K562 (cell line): ENCODE data around the gene RRAD. TPM values are rescaled to one million over a fixed set of nuclear protein-coding genes. Genes with fewer than 3 reads are reported as not detected.

ENCODE experiments used
- ATAC-seq: fragments of 200-7000 bp; cut with Tn5 transposase; 3 replicates; pipeline ENCODE4 v1.9.1; 2020; ENCODE audit warnings: moderate library complexity
- BruUV-seq: library from RNA; stranded (reverse); fragments of 400-500 nt; replicated peaks from 2 replicates; lab custom pipeline; 2021; lab: Mats Ljungman, UMichigan
- CTCF ChIA-PET: fragments of 300-600 bp; formaldehyde crosslinking; extraction: SDS; loops from one replicate; lab custom pipeline; 2021; ENCODE audit warnings: low intra/inter-chr PET ratio; lab: Yijun Ruan, JAX
- POLR2A ChIA-PET: fragments of 300-600, 350-650 bp; sonication (Branson Sonifier 250); formaldehyde crosslinking; extraction: SDS; loops from one replicate; lab custom pipeline; 2021; ENCODE audit warnings: antibody characterized with exemption, inconsistent platforms; lab: Yijun Ruan, JAX
- DNase-seq, 4 experiments: peaks; one replicate each; pipeline versions ENCODE4 v3.0.0 to v3.0.0-alpha.2; 2011 to 2018; ENCODE audit warnings: low spot score in 3 of 4, mixed read lengths in 3 of 4; ENCODE audit errors: extremely low read depth in 1 of 4
- FAIRE-seq: peaks from 2 replicates; lab custom pipeline; 2011; peaks lifted over from hg19 to GRCh38; lab: Jason Lieb, UNC
- H2AFZ ChIP-seq: 2 replicates; pipeline ENCODE4 v1.6.0; 2011; ENCODE audit warnings: low read depth, low read length, control low read depth, inconsistent platforms
- H3K27ac ChIP-seq: fragments of 200-600 bp; 3 replicates; pipeline ENCODE4 v1.8.0; 2011; ENCODE audit warnings: low read depth, mild to moderate bottlenecking, control low read depth, inconsistent platforms, low read length, moderate library complexity, mixed read lengths; ENCODE audit errors: extremely low read depth
- H3K27me3 ChIP-seq, 2 experiments: fragments of 300-600 bp in 1 of 2; 2 replicates in 1 of 2; 3 replicates in 1 of 2; pipeline versions ENCODE4 v1.6.0 to v1.8.0; 2011; ENCODE audit warnings: inconsistent platforms in 2 of 2, low read length in 2 of 2, mild to moderate bottlenecking in 1 of 2, mixed read lengths in 1 of 2, moderate library complexity in 1 of 2; ENCODE audit not compliant: control insufficient read depth in 2 of 2, insufficient read depth in 2 of 2
- H3K36me3 ChIP-seq: fragments of 300-600 bp; 3 replicates; pipeline ENCODE4 v1.8.0; 2011; ENCODE audit warnings: mild to moderate bottlenecking, low read length, inconsistent platforms; ENCODE audit not compliant: control insufficient read depth, insufficient read depth
- H3K4me1 ChIP-seq, 2 experiments: fragments of 200-600 bp in 1 of 2; replicated peaks in 1 of 2; 2 replicates in 1 of 2; 3 replicates in 1 of 2; pipeline versions ENCODE4 v1.5.1 to v1.8.0; 2011; ENCODE audit warnings: inconsistent platforms in 2 of 2, low read length in 2 of 2, mild to moderate bottlenecking in 1 of 2, mixed read lengths in 1 of 2, moderate library complexity in 1 of 2; ENCODE audit not compliant: control insufficient read depth in 2 of 2, insufficient read depth in 2 of 2
- H3K4me2 ChIP-seq: 2 replicates; pipeline ENCODE4 v1.6.1; 2011; ENCODE audit warnings: low read length, control low read depth, inconsistent platforms, mixed read lengths; ENCODE audit not compliant: insufficient read depth
- H3K4me3 ChIP-seq: fragments of 200-600 bp; sonication (generic), shearing (Covaris generic); 2 replicates; pipeline ENCODE4 v1.5.1; 2016; ENCODE audit warnings: control low read depth, inconsistent platforms
- H3K79me2 ChIP-seq: fragments of 200-600 bp; 3 replicates; pipeline ENCODE4 v1.8.0; 2011; ENCODE audit warnings: low read length, inconsistent platforms; ENCODE audit not compliant: control insufficient read depth, insufficient read depth
- H3K9ac ChIP-seq, 2 experiments: 2 replicates each; pipeline versions ENCODE4 v1.6.0 to v1.6.1; 2011; ENCODE audit warnings: low read depth in 2 of 2, low read length in 2 of 2, control low read depth in 1 of 2, inconsistent platforms in 1 of 2, mild to moderate bottlenecking in 1 of 2, mixed read lengths in 1 of 2; ENCODE audit not compliant: insufficient read depth in 1 of 2
- H3K9me1 ChIP-seq: one replicate; pipeline ENCODE4 v1.6.0; 2011; ENCODE audit warnings: inconsistent platforms, mild to moderate bottlenecking, low read length, moderate library complexity; ENCODE audit not compliant: control insufficient read depth, insufficient read depth
- H3K9me3 ChIP-seq: replicated peaks from 2 replicates; pipeline ENCODE4 v1.5.1; 2011; ENCODE audit warnings: low read depth, low read length, inconsistent platforms; ENCODE audit not compliant: control insufficient read depth, insufficient read depth
- H4K20me1 ChIP-seq: replicated peaks from 2 replicates; pipeline ENCODE4 v1.6.1; 2011; ENCODE audit warnings: low read length, inconsistent platforms, mixed read lengths; ENCODE audit not compliant: control insufficient read depth, insufficient read depth
- MCM2 ChIP-seq: fragments of 450-650 bp; IDR thresholded peaks from 2 replicates; pipeline ENCODE4 v1.6.1; 2017; ENCODE audit warnings: low read depth, mild to moderate bottlenecking
- WGBS: fragments of 100-300 bp; shearing (Covaris generic); methylation state at CpG from one replicate; pipeline ENCODE4 v1.1.6; 2016; ENCODE audit warnings: low coverage, mixed read lengths; ENCODE audit not compliant: insufficient coverage; ENCODE audit errors: missing lambda C conversion rate; 5-methylcytosine and 5-hydroxymethylcytosine counted together
- in situ Hi-C: fragments of 300-500 bp; cut with MboI; formaldehyde crosslinking; loops from 4 replicates; pipeline ENCODE4 v1.15.0; 2018; ENCODE audit warnings: inconsistent platforms, mixed read lengths
- intact Hi-C: fragments of 100-400 bp; cut with micrococcal nuclease; formaldehyde crosslinking; loops from 2 replicates; pipeline ENCODE4 v1.14.2; 2022
- polyA plus RNA-seq, 8 experiments: library from polyadenylated mRNA; depleted of rRNA in 4 of 8; stranded (reverse) in 5 of 8; unstranded in 3 of 8; fragments of >200 nt; fragmentation: Nextera tagmentation in 2 of 8; fragmentation: Illumina TruSeq in 1 of 8; extraction: Ambion mirVana in 2 of 8; extraction: Trizol in 1 of 8; gene quantifications; 2 replicates each; pipeline versions ENCODE4 v1.2.1 to v1.2.3, GENCODE V29; 2011 to 2014; ENCODE audit warnings: inconsistent platforms in 1 of 8, missing spikeins in 1 of 8
- total RNA-seq, 7 experiments: library from RNA; depleted of rRNA in 6 of 7; stranded (reverse); fragments of >200 nt in 6 of 7; fragmentation: Illumina TruSeq in 2 of 7; extraction: Trizol in 2 of 7; gene quantifications; 2 replicates each; pipeline versions ENCODE4 v1.2.1 to v1.2.3, GENCODE V29; 2011 to 2021; ENCODE audit warnings: low replicate concordance in 1 of 7

Gene RRAD
- total and polyA plus RNA-seq, 9 of the 15 experiments (the other 6 are each of a cell fraction or from before 2014, with no cell fraction given) = 0.09 to 0.20 (median 0.13) TPM; not detected in 5

DNA sequence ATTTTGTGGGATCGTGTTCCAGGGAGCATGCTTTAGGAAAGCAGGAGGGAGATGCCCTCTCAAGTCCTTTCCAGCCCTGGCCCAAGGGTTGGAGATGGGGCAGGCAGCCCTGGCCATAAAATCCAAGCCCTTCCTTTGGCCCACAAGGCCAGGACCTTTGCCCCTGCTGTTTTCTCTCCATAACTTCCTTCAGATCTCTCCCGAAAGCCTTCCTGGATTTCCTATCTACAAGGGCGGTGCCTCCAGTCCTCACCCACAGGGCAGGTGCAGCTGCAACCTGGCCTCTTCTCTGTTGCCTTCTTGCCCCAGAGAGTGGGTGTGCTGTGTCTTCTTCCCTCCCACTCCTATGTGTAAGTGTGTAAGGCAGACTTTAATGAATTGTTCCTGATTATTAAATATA lies 53.5 kb downstream of the RRAD start:
- Histone ChIP-seq H3K9ac (no peak overlapping the region), H3K4me1 (peaks cover 5 to 16% of the 10 kb centered on the region in 2 experiments; a peak in 3 of 5 replicates), H3K36me3 (no peaks in the 10 kb centered on the region), H2AFZ (no peak overlapping the region), H3K4me2 (no peak overlapping the region), H4K20me1 (no peaks in the 10 kb centered on the region), H3K79me2 (no peaks in the 10 kb centered on the region), H3K9me1 (peaks cover 2% of the 10 kb centered on the region), H3K4me3 (no peak overlapping the region), H3K27me3 (no peaks in the 10 kb centered on the region), H3K9me3 (no peaks in the 10 kb centered on the region), H3K27ac (no peak overlapping the region)
- CTCF ChIA-PET = no interaction called here
- intact Hi-C loops = loop anchor here (2.0 kb wide), 1 partner anchor 211 kb away; no protein-coding TSS in a partner anchor
- no peak for TF ChIP-seq MCM2
- POLR2A ChIA-PET = interaction anchor here (0.6 to 1.0 kb wide), 2 partner anchors 375 to 465 kb away, joined by 3 read pairs; no protein-coding TSS in a partner anchor
- ATAC-seq (no peak), DNase-seq (no peak), FAIRE-seq (no peak)
- in situ Hi-C loops = no loop called here
- WGBS = 37% methylated on average over 3 of the region's 3 CpGs
- no TSS peak for BruUV-seq

Other genes starting within 250 kb of the RRAD start
Only the 7 nearest of the 18 such genes appear.
- gene CA7, start 81.1 kb downstream of the RRAD start, total RNA-seq (2014; rRNA removed) = 0.24 TPM in 1 of 2 replicates, not detected in the other
- not detected in 2 replicates for gene CA7, start 81.1 kb downstream of the RRAD start, total RNA-seq (2014; rRNA removed; fragmentation: Illumina TruSeq; extraction: Trizol)
- gene CA7, start 81.1 kb downstream of the RRAD start, total RNA-seq (2015; rRNA removed; fragmentation: Illumina TruSeq; extraction: Trizol) = not detected in 2 replicates
- not detected in 2 replicates for gene CA7, start 81.1 kb downstream of the RRAD start, total RNA-seq (2021)
- 0.06 TPM in 1 of 2 replicates, not detected in the other for gene CA7, start 81.1 kb downstream of the RRAD start, polyA plus RNA-seq (2011; rRNA removed)
- 0.07 TPM in 1 of 2 replicates, not detected in the other for gene CA7, start 81.1 kb downstream of the RRAD start, polyA plus RNA-seq (2014; fragmentation: Illumina TruSeq; extraction: Trizol)
- gene CA7, start 81.1 kb downstream of the RRAD start, polyA plus RNA-seq (2014; fragmentation: Nextera tagmentation; extraction: Ambion mirVana) = under 1 TPM in 1 of 2 experiments, not detected in 1; 0.03 TPM
- gene CA7, start 81.1 kb downstream of the RRAD start, polyA plus RNA-seq (2014; rRNA removed) = 0.05 TPM in 1 of 2 replicates, not detected in the other
- 5.5 and 6.7 TPM in 2 replicates for gene PDP2, start 45.0 kb downstream of the RRAD start, total RNA-seq (2014; rRNA removed)
- 7.2 and 8.3 TPM in 2 replicates for gene PDP2, start 45.0 kb downstream of the RRAD start, total RNA-seq (2014; rRNA removed; fragmentation: Illumina TruSeq; extraction: Trizol)
- 5.8 and 6.7 TPM in 2 replicates for gene PDP2, start 45.0 kb downstream of the RRAD start, total RNA-seq (2015; rRNA removed; fragmentation: Illumina TruSeq; extraction: Trizol)
- 17.7 and 18.5 TPM in 2 replicates for gene PDP2, start 45.0 kb downstream of the RRAD start, total RNA-seq (2021)
- 24.3 and 28.6 TPM in 2 replicates for gene PDP2, start 45.0 kb downstream of the RRAD start, polyA plus RNA-seq (2011; rRNA removed)
- gene PDP2, start 45.0 kb downstream of the RRAD start, polyA plus RNA-seq (2014; fragmentation: Illumina TruSeq; extraction: Trizol) = 11.4 and 15.8 TPM in 2 replicates
- gene PDP2, start 45.0 kb downstream of the RRAD start, polyA plus RNA-seq (2014; fragmentation: Nextera tagmentation; extraction: Ambion mirVana) = 1 to 10 TPM; 2.5 to 4.2 TPM
- gene PDP2, start 45.0 kb downstream of the RRAD start, polyA plus RNA-seq (2014; rRNA removed) = 8.3 and 8.7 TPM in 2 replicates
- not detected in 2 replicates for gene CDH16, start 6.7 kb downstream of the RRAD start, total RNA-seq (2014; rRNA removed)
- gene CDH16, start 6.7 kb downstream of the RRAD start, total RNA-seq (2014; rRNA removed; fragmentation: Illumina TruSeq; extraction: Trizol) = not detected in 2 replicates
- not detected in 2 replicates for gene CDH16, start 6.7 kb downstream of the RRAD start, total RNA-seq (2015; rRNA removed; fragmentation: Illumina TruSeq; extraction: Trizol)
- not detected in 2 replicates for gene CDH16, start 6.7 kb downstream of the RRAD start, total RNA-seq (2021)
- gene CDH16, start 6.7 kb downstream of the RRAD start, polyA plus RNA-seq (2011; rRNA removed) = not detected in 2 replicates
- not detected in 2 replicates for gene CDH16, start 6.7 kb downstream of the RRAD start, polyA plus RNA-seq (2014; fragmentation: Illumina TruSeq; extraction: Trizol)
- not detected for gene CDH16, start 6.7 kb downstream of the RRAD start, polyA plus RNA-seq (2014; fragmentation: Nextera tagmentation; extraction: Ambion mirVana)
- gene CDH16, start 6.7 kb downstream of the RRAD start, polyA plus RNA-seq (2014; rRNA removed) = not detected in 2 replicates
- 147 and 189 TPM in 2 replicates for gene CIAO2B, start 8.9 kb upstream of the RRAD start, total RNA-seq (2014; rRNA removed)
- 57.6 and 86.8 TPM in 2 replicates for gene CIAO2B, start 8.9 kb upstream of the RRAD start, total RNA-seq (2014; rRNA removed; fragmentation: Illumina TruSeq; extraction: Trizol)
- 104 and 111 TPM in 2 replicates for gene CIAO2B, start 8.9 kb upstream of the RRAD start, total RNA-seq (2015; rRNA removed; fragmentation: Illumina TruSeq; extraction: Trizol)
- 99.4 and 104 TPM in 2 replicates for gene CIAO2B, start 8.9 kb upstream of the RRAD start, total RNA-seq (2021)
- gene CIAO2B, start 8.9 kb upstream of the RRAD start, polyA plus RNA-seq (2011; rRNA removed) = 146 and 161 TPM in 2 replicates
- 113 and 154 TPM in 2 replicates for gene CIAO2B, start 8.9 kb upstream of the RRAD start, polyA plus RNA-seq (2014; fragmentation: Illumina TruSeq; extraction: Trizol)
- gene CIAO2B, start 8.9 kb upstream of the RRAD start, polyA plus RNA-seq (2014; fragmentation: Nextera tagmentation; extraction: Ambion mirVana) = 100 to 1,000 TPM; 104 to 122 TPM
- 182 and 250 TPM in 2 replicates for gene CIAO2B, start 8.9 kb upstream of the RRAD start, polyA plus RNA-seq (2014; rRNA removed)
- 35.0 and 38.1 TPM in 2 replicates for gene CES2, start 10.0 kb upstream of the RRAD start, total RNA-seq (2014; rRNA removed)
- gene CES2, start 10.0 kb upstream of the RRAD start, total RNA-seq (2014; rRNA removed; fragmentation: Illumina TruSeq; extraction: Trizol) = 15.2 and 16.8 TPM in 2 replicates
- gene CES2, start 10.0 kb upstream of the RRAD start, total RNA-seq (2015; rRNA removed; fragmentation: Illumina TruSeq; extraction: Trizol) = 23.6 and 24.4 TPM in 2 replicates
- gene CES2, start 10.0 kb upstream of the RRAD start, total RNA-seq (2021) = 33.5 and 37.9 TPM in 2 replicates
- 14.0 and 14.1 TPM in 2 replicates for gene CES2, start 10.0 kb upstream of the RRAD start, polyA plus RNA-seq (2011; rRNA removed)
- 24.9 and 28.4 TPM in 2 replicates for gene CES2, start 10.0 kb upstream of the RRAD start, polyA plus RNA-seq (2014; fragmentation: Illumina TruSeq; extraction: Trizol)
- gene CES2, start 10.0 kb upstream of the RRAD start, polyA plus RNA-seq (2014; fragmentation: Nextera tagmentation; extraction: Ambion mirVana) = 1 to 10 TPM; 2.2 to 2.4 TPM
- 27.7 and 28.3 TPM in 2 replicates for gene CES2, start 10.0 kb upstream of the RRAD start, polyA plus RNA-seq (2014; rRNA removed)
- gene CES3, start 35.7 kb upstream of the RRAD start, total RNA-seq (2014; rRNA removed) = 0.68 and 2.0 TPM in 2 replicates
- 0.61 and 0.65 TPM in 2 replicates for gene CES3, start 35.7 kb upstream of the RRAD start, total RNA-seq (2014; rRNA removed; fragmentation: Illumina TruSeq; extraction: Trizol)
- gene CES3, start 35.7 kb upstream of the RRAD start, total RNA-seq (2015; rRNA removed; fragmentation: Illumina TruSeq; extraction: Trizol) = 1.0 and 1.7 TPM in 2 replicates
- gene CES3, start 35.7 kb upstream of the RRAD start, total RNA-seq (2021) = 2.2 and 2.8 TPM in 2 replicates
- gene CES3, start 35.7 kb upstream of the RRAD start, polyA plus RNA-seq (2011; rRNA removed) = 0.60 and 4.4 TPM in 2 replicates
- gene CES3, start 35.7 kb upstream of the RRAD start, polyA plus RNA-seq (2014; fragmentation: Illumina TruSeq; extraction: Trizol) = 0.98 and 1.2 TPM in 2 replicates
- under 1 TPM; 0.06 TPM for gene CES3, start 35.7 kb upstream of the RRAD start, polyA plus RNA-seq (2014; fragmentation: Nextera tagmentation; extraction: Ambion mirVana)
- gene CES3, start 35.7 kb upstream of the RRAD start, polyA plus RNA-seq (2014; rRNA removed) = 1.3 and 3.1 TPM in 2 replicates
- gene CES4A, start 63.1 kb upstream of the RRAD start, total RNA-seq (2014; rRNA removed) = 0.09 TPM in 1 of 2 replicates, not detected in the other
- not detected in 2 replicates for gene CES4A, start 63.1 kb upstream of the RRAD start, total RNA-seq (2014; rRNA removed; fragmentation: Illumina TruSeq; extraction: Trizol)
- gene CES4A, start 63.1 kb upstream of the RRAD start, total RNA-seq (2015; rRNA removed; fragmentation: Illumina TruSeq; extraction: Trizol) = not detected in 2 replicates
- gene CES4A, start 63.1 kb upstream of the RRAD start, total RNA-seq (2021) = 0.20 TPM in 1 of 2 replicates, not detected in the other
- 0.04 and 0.11 TPM in 2 replicates for gene CES4A, start 63.1 kb upstream of the RRAD start, polyA plus RNA-seq (2011; rRNA removed)
- gene CES4A, start 63.1 kb upstream of the RRAD start, polyA plus RNA-seq (2014; fragmentation: Illumina TruSeq; extraction: Trizol) = not detected in 2 replicates
- gene CES4A, start 63.1 kb upstream of the RRAD start, polyA plus RNA-seq (2014; fragmentation: Nextera tagmentation; extraction: Ambion mirVana) = under 1 TPM in 1 of 2 experiments, not detected in 1; 0.13 TPM
- gene CES4A, start 63.1 kb upstream of the RRAD start, polyA plus RNA-seq (2014; rRNA removed) = not detected in 2 replicates